Endothelial cell of umbilical vein (primary cell): ENCODE measurements around the gene AACS. TPM values are rescaled to one million over a fixed set of nuclear protein-coding genes. Genes with fewer than 3 reads are reported as not detected.

Experiments used
- BruUV-seq: library from RNA; stranded (reverse); fragments of 400-500 nt; replicated peaks from 2 replicates; lab custom pipeline; 2021; lab: Mats Ljungman, UMichigan
- CTCF ChIA-PET: fragments of 300-600, 350-600 bp; sonication (Branson Sonifier 250); formaldehyde crosslinking; loops from one replicate; lab custom pipeline; 2021; ENCODE audit warnings: antibody characterized with exemption, inconsistent platforms; lab: Charles Lee
- POLR2A ChIA-PET: fragments of 300-600, 350-600 bp; sonication (Branson Sonifier 250); formaldehyde crosslinking; loops from one replicate; lab custom pipeline; 2021; ENCODE audit warnings: antibody characterized with exemption, inconsistent platforms; lab: Charles Lee
- DNase-seq: peaks from one replicate; pipeline ENCODE4 v3.0.0-alpha.2; 2011; ENCODE audit warnings: low read depth, low spot score
- FAIRE-seq: peaks from 2 replicates; lab custom pipeline; 2011; peaks lifted over from hg19 to GRCh38; lab: Jason Lieb, UNC
- H2AFZ ChIP-seq: 2 replicates; pipeline ENCODE4 v1.6.0; 2012; ENCODE audit warnings: low read depth, low read length, control low read depth, inconsistent platforms
- H3K27ac ChIP-seq: 2 replicates; pipeline ENCODE4 v1.5.1; 2011; ENCODE audit warnings: low read depth, mild to moderate bottlenecking, control low read depth, low read length, moderate library complexity; ENCODE audit not compliant: insufficient read depth
- H3K27me3 ChIP-seq, 2 experiments: 2 replicates each; pipeline versions ENCODE4 v1.6.0 to v1.6.1; 2011; ENCODE audit warnings: low read length in 2 of 2, mixed read lengths in 1 of 2; ENCODE audit not compliant: control insufficient read depth in 2 of 2, insufficient read depth in 2 of 2
- H3K36me3 ChIP-seq, 2 experiments: 2 replicates in 1 of 2; 3 replicates in 1 of 2; pipeline ENCODE4 v1.5.1; 2011; ENCODE audit warnings: low read length in 2 of 2, mild to moderate bottlenecking in 1 of 2, moderate library complexity in 1 of 2; ENCODE audit not compliant: control insufficient read depth in 2 of 2, insufficient read depth in 2 of 2; ENCODE audit errors: extremely low read depth in 1 of 2
- H3K4me1 ChIP-seq: 3 replicates; pipeline ENCODE4 v1.5.1; 2011; ENCODE audit warnings: mild to moderate bottlenecking, low read length; ENCODE audit not compliant: control insufficient read depth, insufficient read depth; ENCODE audit errors: extremely low read depth
- H3K4me2 ChIP-seq: 2 replicates; pipeline ENCODE4 v1.6.1; 2011; ENCODE audit warnings: low read length, control low read depth, mixed read lengths; ENCODE audit not compliant: insufficient read depth
- H3K4me3 ChIP-seq, 3 experiments: fragments of 200-600 bp in 1 of 3; sonication (generic), shearing (Covaris generic) in 1 of 3; replicated peaks in 1 of 3; 2 replicates each; pipeline ENCODE4 v1.5.1; 2011 to 2016; ENCODE audit warnings: control low read depth in 3 of 3, low read length in 3 of 3, mild to moderate bottlenecking in 2 of 3, inconsistent platforms in 1 of 3, low read depth in 1 of 3, moderate library complexity in 1 of 3; ENCODE audit not compliant: insufficient read depth in 1 of 3
- H3K79me2 ChIP-seq: 2 replicates; pipeline ENCODE4 v1.6.0; 2012; ENCODE audit warnings: low read length, inconsistent platforms; ENCODE audit not compliant: control insufficient read depth, insufficient read depth
- H3K9ac ChIP-seq: replicated peaks from 2 replicates; pipeline ENCODE3; 2011; ENCODE audit warnings: low read length, control low read depth; ENCODE audit not compliant: insufficient read depth; ENCODE audit errors: extremely low read depth
- H3K9me1 ChIP-seq: replicated peaks from 3 replicates; pipeline ENCODE4 v1.6.0; 2011; ENCODE audit warnings: mild to moderate bottlenecking, low read length; ENCODE audit not compliant: control insufficient read depth, insufficient read depth; ENCODE audit errors: extremely low read depth
- H3K9me3 ChIP-seq: replicated peaks from 2 replicates; pipeline ENCODE4 v1.5.1; 2012; ENCODE audit warnings: low read length, inconsistent platforms; ENCODE audit not compliant: control insufficient read depth, insufficient read depth
- H4K20me1 ChIP-seq: replicated peaks from 2 replicates; pipeline ENCODE3; 2011; ENCODE audit warnings: mild to moderate bottlenecking, low read length; ENCODE audit not compliant: control insufficient read depth, insufficient read depth; ENCODE audit errors: extremely low read depth
- EZH2 ChIP-seq: IDR thresholded peaks from 2 replicates; pipeline ENCODE4 v1.6.1; 2012; ENCODE audit warnings: borderline replicate concordance, low read depth, mild to moderate bottlenecking, moderate library complexity, low read length, inconsistent platforms; ENCODE audit not compliant: severe bottlenecking
- FOS ChIP-seq: IDR thresholded peaks from 2 replicates; pipeline ENCODE4 v1.6.1; 2011; ENCODE audit warnings: mild to moderate bottlenecking, low read length, moderate library complexity, borderline replicate concordance; ENCODE audit not compliant: insufficient read depth
- GATA2 ChIP-seq: IDR thresholded peaks from 2 replicates; pipeline ENCODE4 v1.7.0; 2011; ENCODE audit warnings: low read depth, mild to moderate bottlenecking, moderate library complexity, mixed read lengths, low read length; ENCODE audit not compliant: insufficient read length, insufficient read depth
- JUN ChIP-seq: IDR thresholded peaks from 2 replicates; pipeline ENCODE4 v1.6.1; 2011; ENCODE audit warnings: borderline replicate concordance, low read depth; ENCODE audit not compliant: insufficient read length, insufficient read depth
- MYC ChIP-seq: IDR thresholded peaks from one replicate; pipeline ENCODE4 v1.6.1; 2011; ENCODE audit warnings: mild to moderate bottlenecking, low read depth, low read length
- POLR2A ChIP-seq: IDR thresholded peaks from 2 replicates; pipeline ENCODE4 v1.6.1; 2012; ENCODE audit warnings: low read depth, mild to moderate bottlenecking, control low read depth, low read length
- POLR2AphosphoS5 ChIP-seq: IDR thresholded peaks from 2 replicates; pipeline ENCODE4 v1.6.1; 2012; ENCODE audit warnings: low read depth, mild to moderate bottlenecking, control low read depth, low read length, moderate library complexity; ENCODE audit not compliant: insufficient read depth
- dilution Hi-C: fragments of 300-500 bp; cut with MboI; formaldehyde crosslinking; loops from one replicate; pipeline ENCODE4 v1.15.0; 2019; ENCODE audit warnings: low sequenced_read_pairs; ENCODE audit not compliant: extremely low pct_ligation_motif_present
- intact Hi-C: fragments of 100-400 bp; cut with micrococcal nuclease; formaldehyde crosslinking; loops from one replicate; pipeline ENCODE4 v1.10.0; 2022
- polyA plus RNA-seq, 4 experiments: library from polyadenylated mRNA; depleted of rRNA in 3 of 4; stranded (reverse) in 3 of 4; unstranded in 1 of 4; fragments of >200 nt; gene quantifications; 2 replicates each; pipeline versions ENCODE4 v1.2.1 to v1.2.3, GENCODE V29; 2011 to 2012; ENCODE audit warnings: missing spikeins in 1 of 4
- total RNA-seq: library from RNA; stranded (reverse); gene quantifications from 2 replicates; pipeline ENCODE4 v1.2.3, GENCODE V29; 2021
- TF ChIP-seq, protein P1 (sequence below), 2 donors: IDR thresholded peaks; 1 replicate in 1 of 2; 2 replicates in 1 of 2; pipeline ENCODE4 v1.5.1; 2011; ENCODE audit warnings: low read length in 2 of 2, mild to moderate bottlenecking in 2 of 2, moderate library complexity in 2 of 2, control low read depth in 1 of 2, inconsistent platforms in 1 of 2, low read depth in 1 of 2; ENCODE audit not compliant: insufficient read depth in 1 of 2; ENCODE audit errors: extremely low read depth in 1 of 2
- TF ChIP-seq, protein P2 (sequence below): IDR thresholded peaks from 2 replicates; pipeline ENCODE4 v1.6.1; 2011; ENCODE audit not compliant: insufficient read depth, insufficient read length

AACS gene
- total and polyA plus RNA-seq, 2 donors (not counting 3 experiments of a cell fraction or from before 2014, with no cell fraction given): 34.7 to 40.3 TPM

DNA sequence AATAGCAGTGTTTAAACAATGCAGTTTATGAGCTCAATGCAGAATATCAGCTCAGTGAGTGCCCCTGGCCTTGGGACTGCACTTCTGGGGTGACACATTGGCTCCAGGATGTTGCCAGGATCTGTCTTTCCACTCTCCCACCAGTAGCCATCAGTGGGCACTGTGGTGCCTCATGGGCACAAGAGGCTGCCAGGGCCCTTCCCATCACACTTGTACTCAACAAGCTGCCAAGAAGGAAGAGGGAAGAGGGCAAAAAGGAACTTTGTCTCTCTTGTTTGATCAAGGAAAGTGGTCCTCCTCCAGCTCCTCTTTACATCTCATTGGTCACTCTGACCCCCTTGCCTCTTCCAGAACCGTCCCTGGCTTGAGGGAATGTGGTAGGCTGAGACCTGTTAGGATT, 115.9 kb downstream of the AACS start:
- TF ChIP-seq JUN: no peak
- TF ChIP-seq, protein P1, sequence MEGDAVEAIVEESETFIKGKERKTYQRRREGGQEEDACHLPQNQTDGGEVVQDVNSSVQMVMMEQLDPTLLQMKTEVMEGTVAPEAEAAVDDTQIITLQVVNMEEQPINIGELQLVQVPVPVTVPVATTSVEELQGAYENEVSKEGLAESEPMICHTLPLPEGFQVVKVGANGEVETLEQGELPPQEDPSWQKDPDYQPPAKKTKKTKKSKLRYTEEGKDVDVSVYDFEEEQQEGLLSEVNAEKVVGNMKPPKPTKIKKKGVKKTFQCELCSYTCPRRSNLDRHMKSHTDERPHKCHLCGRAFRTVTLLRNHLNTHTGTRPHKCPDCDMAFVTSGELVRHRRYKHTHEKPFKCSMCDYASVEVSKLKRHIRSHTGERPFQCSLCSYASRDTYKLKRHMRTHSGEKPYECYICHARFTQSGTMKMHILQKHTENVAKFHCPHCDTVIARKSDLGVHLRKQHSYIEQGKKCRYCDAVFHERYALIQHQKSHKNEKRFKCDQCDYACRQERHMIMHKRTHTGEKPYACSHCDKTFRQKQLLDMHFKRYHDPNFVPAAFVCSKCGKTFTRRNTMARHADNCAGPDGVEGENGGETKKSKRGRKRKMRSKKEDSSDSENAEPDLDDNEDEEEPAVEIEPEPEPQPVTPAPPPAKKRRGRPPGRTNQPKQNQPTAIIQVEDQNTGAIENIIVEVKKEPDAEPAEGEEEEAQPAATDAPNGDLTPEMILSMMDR (IDR thresholded peaks at IDR 0.05; ENCODE audit: extremely low read depth in 1 of 2, insufficient read depth in 1 of 2, low read depth in 1 of 2, low read length in 2 of 2): no peak
- no peak for TF ChIP-seq POLR2A
- TF ChIP-seq POLR2AphosphoS5: no peak
- TF ChIP-seq FOS: no peak
- no peak for TF ChIP-seq MYC
- TF ChIP-seq GATA2: no peak
- TF ChIP-seq, protein P2, sequence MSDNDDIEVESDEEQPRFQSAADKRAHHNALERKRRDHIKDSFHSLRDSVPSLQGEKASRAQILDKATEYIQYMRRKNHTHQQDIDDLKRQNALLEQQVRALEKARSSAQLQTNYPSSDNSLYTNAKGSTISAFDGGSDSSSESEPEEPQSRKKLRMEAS: no peak
- TF ChIP-seq EZH2: no peak
- Histone ChIP-seq H3K9me1 (no peaks in the 10 kb centered on the region), H2AFZ (no peak overlapping the region), H3K9ac (no peak overlapping the region), H4K20me1 (no peaks in the 10 kb centered on the region), H3K4me3 (no peak overlapping the region), H3K9me3 (no peaks in the 10 kb centered on the region), H3K79me2 (no peaks in the 10 kb centered on the region), H3K36me3 (no peaks in the 10 kb centered on the region), H3K27ac (no peak overlapping the region), H3K4me2 (no peak overlapping the region), H3K4me1 (no peaks in the 10 kb centered on the region), H3K27me3 (peaks cover 19 to 22% of the 10 kb centered on the region in 2 experiments)
- dilution Hi-C loops (no loop called here), intact Hi-C loops (loop anchor here (5.0 to 10.0 kb wide), 2 partner anchors 151 to 884 kb away; no protein-coding TSS in a partner anchor)
- ChIA-PET POLR2A (no interaction called here), CTCF (interaction anchor here (0.7 to 5.3 kb wide), 3 partner anchors 10 to 221 kb away, joined by 3 to 128 read pairs (median 3); no protein-coding TSS in a partner anchor)
- FAIRE-seq (no peak), DNase-seq (no peak)
- no TSS peak for BruUV-seq
